DOHH2 (cell line): ENCODE measurements around the gene CTBP1.

Source experiments
- H3F3A ChIP-seq: fragments of 200-600 bp; sonication (generic), shearing (Covaris generic); 2 replicates; pipeline ENCODE4 v1.6.0; 2016; ENCODE audit warnings: antibody characterized with exemption, mild to moderate bottlenecking; ENCODE audit not compliant: control insufficient read depth, insufficient read depth
- H3K27ac ChIP-seq: fragments of 200-600 bp; sonication (generic); 2 replicates; pipeline ENCODE4 v1.5.1; 2014; ENCODE audit warnings: low read depth, mild to moderate bottlenecking, low read length, moderate library complexity
- H3K27me3 ChIP-seq: fragments of 200-600 bp; sonication (generic); 2 replicates; pipeline ENCODE4 v1.6.1; 2014; ENCODE audit warnings: mild to moderate bottlenecking, low read length, mixed read lengths; ENCODE audit not compliant: control insufficient read depth
- H3K36me3 ChIP-seq: fragments of 200-600 bp; sonication (generic); 2 replicates; pipeline ENCODE4 v1.6.1; 2014; ENCODE audit warnings: mild to moderate bottlenecking, low read length, moderate library complexity, mixed read lengths; ENCODE audit not compliant: control insufficient read depth
- H3K4me1 ChIP-seq: fragments of 200-600 bp; sonication (generic); 2 replicates; pipeline ENCODE4 v1.6.1; 2014; ENCODE audit warnings: mild to moderate bottlenecking, low read length, mixed read lengths; ENCODE audit not compliant: control insufficient read depth
- H3K4me2 ChIP-seq: fragments of 200-600 bp; sonication (generic); 2 replicates; pipeline ENCODE4 v1.6.0; 2014; ENCODE audit warnings: mild to moderate bottlenecking, low read length, moderate library complexity
- H3K4me3 ChIP-seq: fragments of 200-600 bp; sonication (generic); 2 replicates; pipeline ENCODE4 v1.5.1; 2014; ENCODE audit warnings: mild to moderate bottlenecking, low read length, mixed read lengths
- H3K79me2 ChIP-seq: fragments of 200-600 bp; sonication (generic); 2 replicates; pipeline ENCODE4 v1.6.1; 2014; ENCODE audit warnings: mild to moderate bottlenecking, low read length, mixed read lengths; ENCODE audit not compliant: control insufficient read depth
- H3K9me2 ChIP-seq: fragments of 200-600 bp; sonication (generic); replicated peaks from 2 replicates; pipeline ENCODE4 v1.6.1; 2014; ENCODE audit warnings: mild to moderate bottlenecking, low read length, mixed read lengths; ENCODE audit not compliant: control insufficient read depth
- H3K9me3 ChIP-seq: fragments of 200-600 bp; sonication (generic); 2 replicates; pipeline ENCODE4 v1.6.1; 2014; ENCODE audit warnings: antibody characterized with exemption, low read length, mixed read lengths; ENCODE audit not compliant: control insufficient read depth, insufficient read depth
- H4K20me1 ChIP-seq: fragments of 200-600 bp; sonication (generic); 2 replicates; pipeline ENCODE4 v1.6.0; 2014; ENCODE audit warnings: low read depth, mild to moderate bottlenecking, antibody characterized with exemption, low read length, moderate library complexity; ENCODE audit not compliant: control insufficient read depth, insufficient read depth
- EZH2phosphoT487 ChIP-seq: fragments of 200-600 bp; sonication (generic); IDR thresholded peaks from 2 replicates; pipeline ENCODE4 v1.6.1; 2017; ENCODE audit warnings: borderline replicate concordance, mild to moderate bottlenecking, antibody characterized with exemption, low read length, moderate library complexity, mixed read lengths
- TF ChIP-seq, protein P1 (sequence below): fragments of 200-600 bp; sonication (generic); IDR thresholded peaks from one replicate; pipeline ENCODE4 v1.5.1; 2014; ENCODE audit warnings: antibody characterized with exemption, mild to moderate bottlenecking, low read depth, low read length; ENCODE audit not compliant: poor library complexity, severe bottlenecking

The CTBP1 gene

DNA sequence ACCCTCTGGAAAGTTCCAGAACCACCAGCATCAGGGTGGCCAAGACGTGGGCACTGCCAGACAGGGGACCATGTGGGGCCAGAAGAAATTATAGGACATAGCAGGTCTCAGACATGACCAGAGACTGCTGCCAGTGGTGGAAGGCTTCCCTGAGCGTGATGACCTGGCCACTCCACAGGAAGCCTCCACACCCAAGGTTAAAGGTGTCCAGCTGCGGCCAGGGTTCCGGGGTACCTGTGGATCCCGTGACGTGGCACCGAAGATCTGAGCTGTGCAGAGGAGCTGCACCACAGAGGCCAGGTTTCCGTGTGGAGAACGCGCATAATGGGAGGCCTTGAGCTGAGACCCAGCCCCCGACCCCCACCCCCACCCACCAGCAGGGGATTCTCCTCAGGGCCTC lies 16.4 kb upstream of the CTBP1 start:
- TF ChIP-seq, protein P1, sequence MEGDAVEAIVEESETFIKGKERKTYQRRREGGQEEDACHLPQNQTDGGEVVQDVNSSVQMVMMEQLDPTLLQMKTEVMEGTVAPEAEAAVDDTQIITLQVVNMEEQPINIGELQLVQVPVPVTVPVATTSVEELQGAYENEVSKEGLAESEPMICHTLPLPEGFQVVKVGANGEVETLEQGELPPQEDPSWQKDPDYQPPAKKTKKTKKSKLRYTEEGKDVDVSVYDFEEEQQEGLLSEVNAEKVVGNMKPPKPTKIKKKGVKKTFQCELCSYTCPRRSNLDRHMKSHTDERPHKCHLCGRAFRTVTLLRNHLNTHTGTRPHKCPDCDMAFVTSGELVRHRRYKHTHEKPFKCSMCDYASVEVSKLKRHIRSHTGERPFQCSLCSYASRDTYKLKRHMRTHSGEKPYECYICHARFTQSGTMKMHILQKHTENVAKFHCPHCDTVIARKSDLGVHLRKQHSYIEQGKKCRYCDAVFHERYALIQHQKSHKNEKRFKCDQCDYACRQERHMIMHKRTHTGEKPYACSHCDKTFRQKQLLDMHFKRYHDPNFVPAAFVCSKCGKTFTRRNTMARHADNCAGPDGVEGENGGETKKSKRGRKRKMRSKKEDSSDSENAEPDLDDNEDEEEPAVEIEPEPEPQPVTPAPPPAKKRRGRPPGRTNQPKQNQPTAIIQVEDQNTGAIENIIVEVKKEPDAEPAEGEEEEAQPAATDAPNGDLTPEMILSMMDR = no peak
- TF ChIP-seq EZH2phosphoT487 = no peak
- Histone ChIP-seq H3K36me3 (no peaks in the 10 kb centered on the region), H4K20me1 (no peaks in the 10 kb centered on the region)

DNA sequence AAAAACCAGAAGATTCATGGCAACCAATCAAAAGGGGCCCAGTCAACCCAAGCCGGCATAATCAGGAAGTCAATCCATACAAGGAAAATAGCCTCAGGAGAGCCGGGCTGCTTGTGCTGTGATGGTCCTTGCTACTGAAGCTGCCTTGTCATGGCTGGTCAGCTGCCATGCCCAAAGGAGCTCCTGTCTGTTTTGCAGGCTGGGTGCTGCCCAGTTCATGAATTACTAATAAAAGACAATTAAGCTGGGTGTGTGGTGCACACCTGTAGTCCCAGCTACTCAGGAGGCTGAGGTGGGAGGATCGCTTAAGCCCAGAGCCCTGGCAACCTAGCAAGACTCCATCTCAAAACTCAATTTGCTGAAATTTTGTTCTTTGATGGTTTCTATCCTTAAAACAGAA lies 16.0 kb upstream of the CTBP1 start:
- no peaks in the 10 kb centered on the region for H4K20me1 ChIP-seq
- no peaks in the 10 kb centered on the region for H3K79me2 ChIP-seq
- H3K36me3 ChIP-seq = no peaks in the 10 kb centered on the region
- no peak overlapping the region for H3K4me2 ChIP-seq
- H3K27me3 ChIP-seq = no peaks in the 10 kb centered on the region
- H3K9me2 ChIP-seq = no peaks in the 10 kb centered on the region
- H3K4me1 ChIP-seq = peaks cover 15% of the 10 kb centered on the region
- TF ChIP-seq, protein P1 = no peak
- no peak for TF ChIP-seq EZH2phosphoT487
- no peak overlapping the region for H3K27ac ChIP-seq
- peaks cover 5% of the 10 kb centered on the region for H3F3A ChIP-seq
- peaks cover 9% of the 10 kb centered on the region; the same call in 1 of the 2 replicates for H3K9me3 ChIP-seq
- no peak overlapping the region for H3K4me3 ChIP-seq

More for the DNA sequence above, 16.4 kb upstream of the CTBP1 start:
- peaks cover 5% of the 10 kb centered on the region for H3F3A ChIP-seq
- H3K9me3 ChIP-seq = peaks cover 9% of the 10 kb centered on the region; the same call in 1 of the 2 replicates
- H3K9me2 ChIP-seq = no peaks in the 10 kb centered on the region
- H3K4me2 ChIP-seq = no peak overlapping the region
- H3K4me3 ChIP-seq = no peak overlapping the region
- H3K27ac ChIP-seq = no peak overlapping the region
- H3K79me2 ChIP-seq = no peaks in the 10 kb centered on the region
- peaks cover 17% of the 10 kb centered on the region for H3K4me1 ChIP-seq
- no peaks in the 10 kb centered on the region for H3K27me3 ChIP-seq

DNA sequence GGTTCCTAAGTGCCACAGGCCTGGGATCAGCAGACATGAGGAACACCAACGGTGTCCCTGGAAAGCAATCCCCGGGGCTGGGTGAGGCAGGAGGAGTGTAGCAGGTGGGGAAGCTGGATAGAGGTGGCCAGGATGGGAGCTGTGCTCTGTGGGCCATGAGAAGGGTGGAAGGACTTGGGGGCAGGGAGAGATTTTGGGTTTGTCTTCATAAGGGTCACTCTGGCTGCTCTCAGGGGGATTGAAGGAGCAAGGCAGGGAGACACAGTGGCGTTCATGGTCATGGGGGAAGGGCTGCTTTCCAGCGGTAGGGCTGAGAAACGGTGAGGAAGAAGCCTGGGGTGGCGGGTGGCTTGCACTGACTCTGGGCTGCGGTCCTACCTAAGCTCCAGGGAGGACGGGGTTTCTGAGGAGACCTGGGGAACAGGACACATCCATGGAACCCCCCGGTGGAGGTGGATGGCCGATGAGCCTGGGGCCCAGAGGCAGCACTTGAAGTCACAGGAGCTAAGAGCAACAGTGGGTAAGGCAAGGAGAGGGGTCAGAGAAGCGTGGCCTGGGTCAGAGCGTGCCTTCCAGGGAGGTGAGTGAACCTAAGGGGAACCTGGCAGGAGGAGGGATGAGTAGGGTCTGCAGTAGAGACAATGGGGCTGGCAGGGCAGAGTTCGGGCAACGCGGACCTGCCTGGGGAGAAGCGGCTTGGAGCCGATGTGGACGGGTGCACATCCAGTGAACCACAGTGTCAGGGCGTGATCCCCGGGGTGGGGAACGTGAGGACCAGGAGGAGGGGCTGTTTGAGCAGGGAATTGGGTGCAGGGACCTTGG lies 12.4 kb upstream of the CTBP1 start:
- Histone ChIP-seq H3K4me3 (no peak overlapping the region), H3K9me3 (peaks cover 10% of the 10 kb centered on the region), H3K27me3 (no peaks in the 10 kb centered on the region), H3K27ac (no peak overlapping the region), H3F3A (no peaks in the 10 kb centered on the region), H3K36me3 (no peaks in the 10 kb centered on the region), H3K4me1 (no peaks in the 10 kb centered on the region), H3K79me2 (no peaks in the 10 kb centered on the region), H3K9me2 (no peaks in the 10 kb centered on the region), H4K20me1 (no peaks in the 10 kb centered on the region), H3K4me2 (no peak overlapping the region)
- TF ChIP-seq, protein P1 = no peak
- no peak for TF ChIP-seq EZH2phosphoT487
